Erythroblast (primary cell): ENCODE data around the gene IRAK1.
A peak's percentile ranks its signal among the peaks of the same experiment; 100 is the strongest.

Experiments
- DNase-seq, 2 experiments: peaks; one replicate each; lab custom pipeline; 2025; lab: John Stamatoyannopoulos, UW
- GATA1 ChIP-seq: IDR thresholded peaks from 2 replicates; pipeline ENCODE4 v1.6.1; 2011; ENCODE audit warnings: low read depth, mild to moderate bottlenecking, control low read depth, low read length, moderate library complexity
- POLR2A ChIP-seq: IDR thresholded peaks from 2 replicates; pipeline ENCODE4 v1.6.1; 2011; ENCODE audit warnings: mild to moderate bottlenecking, low read length

The IRAK1 gene

GRCh38 chrX:154032160-154032559 is 12.5 kb upstream of the IRAK1 start:
- no peak for DNase-seq
- TF ChIP-seq POLR2A: no peak
- TF ChIP-seq GATA1: no peak

- TF ChIP-seq POLR2A: no peak
- no peak for TF ChIP-seq GATA1
- no peak for DNase-seq
Measured at GRCh38 chrX:154030715-154031305, 11.1 kb upstream of the IRAK1 start.

- DNase-seq: no peak
- no peak for TF ChIP-seq GATA1
- TF ChIP-seq POLR2A: no peak
Measured at GRCh38 chrX:154030266-154030665, 10.6 kb upstream of the IRAK1 start.

GRCh38 chrX:154029439-154029838 is 9.7 kb upstream of the IRAK1 start:
- peak; percentile 18 to 24 for DNase-seq
- no peak for TF ChIP-seq POLR2A
- no peak for TF ChIP-seq GATA1

- no peak for TF ChIP-seq POLR2A
- TF ChIP-seq GATA1: no peak
Measured at GRCh38 chrX:154028502-154029184, 8.9 kb upstream of the IRAK1 start.

GRCh38 chrX:154027986-154028385 is 8.3 kb upstream of the IRAK1 start:
- TF ChIP-seq GATA1 (no peak), POLR2A (no peak)
- peak in 1 of 2 experiments; percentile 2 for DNase-seq

More at GRCh38 chrX:154028502-154029184, 8.9 kb upstream of the IRAK1 start:
- no peak for DNase-seq

- TF ChIP-seq POLR2A (no peak), GATA1 (no peak)
- no peak for DNase-seq
Measured at GRCh38 chrX:154027022-154027402, 7.3 kb upstream of the IRAK1 start.

GRCh38 chrX:154026136-154027021 is 6.7 kb upstream of the IRAK1 start:
- DNase-seq: no peak
- TF ChIP-seq POLR2A (no peak), GATA1 (no peak)

- DNase-seq: no peak
- TF ChIP-seq POLR2A: no peak
- TF ChIP-seq GATA1: no peak
Measured at GRCh38 chrX:154025230-154025629, 5.5 kb upstream of the IRAK1 start.

- no peak for DNase-seq
- TF ChIP-seq GATA1 (no peak), POLR2A (no peak)
Measured at GRCh38 chrX:154024271-154024670, 4.6 kb upstream of the IRAK1 start.

- DNase-seq: no peak
- TF ChIP-seq POLR2A (no peak), GATA1 (no peak)
Measured at GRCh38 chrX:154023276-154024000, 3.7 kb upstream of the IRAK1 start.

- DNase-seq: no peak
- TF ChIP-seq POLR2A (no peak), GATA1 (no peak)
Measured at GRCh38 chrX:154022108-154022507, 2.4 kb upstream of the IRAK1 start.

- no peak for TF ChIP-seq GATA1
- TF ChIP-seq POLR2A: no peak
- peak; percentile 17 to 27 for DNase-seq
Measured at GRCh38 chrX:154021131-154021611, 1.5 kb upstream of the IRAK1 start.

- no peak for TF ChIP-seq POLR2A
- peak in 1 of 2 experiments; percentile 30 for DNase-seq
Measured at GRCh38 chrX:154020536-154021115, 924 bp upstream of the IRAK1 start.
